Activated CD8-positive, alpha-beta memory T cell treated with anti-CD3 and anti-CD28 coated beads, Interleukin-2, amount 10 ng/mL, durations not matched to agents 7 days and 5 days (primary cell): ENCODE data around the gene NPEPL1. TPM values are rescaled to one million over a fixed set of nuclear protein-coding genes. Genes with fewer than 3 reads are reported as not detected.
A peak's percentile ranks its signal among the peaks of the same experiment; 100 is the strongest.

Experiments
- ATAC-seq: fragments of 150-1000 bp; cut with Tn5 transposase; one replicate; pipeline ENCODE4 v1.10.0; 2021; ENCODE audit warnings: moderate library complexity
- CTCF ChIA-PET: fragments of 350-600 bp; sonication (Branson Sonifier 250); formaldehyde crosslinking; loops from one replicate; lab custom pipeline; 2021; ENCODE audit warnings: antibody characterized with exemption; lab: Charles Lee
- DNase-seq: peaks from one replicate; pipeline ENCODE4 v3.0.0-alpha.2; 2020
- H3K27ac Mint-ChIP-seq: one replicate; pipeline ENCODE4 v1.8.0; 2021; ENCODE audit warnings: mild to moderate bottlenecking, mixed read lengths
- H3K27me3 Mint-ChIP-seq: one replicate; pipeline ENCODE4 v1.8.0; 2021; ENCODE audit warnings: mixed read lengths
- H3K36me3 Mint-ChIP-seq: one replicate; pipeline ENCODE4 v1.8.0; 2021; ENCODE audit warnings: mild to moderate bottlenecking, mixed read lengths
- H3K4me1 Mint-ChIP-seq: one replicate; pipeline ENCODE4 v1.8.0; 2021; ENCODE audit warnings: mixed read lengths
- H3K4me3 Mint-ChIP-seq: one replicate; pipeline ENCODE4 v1.8.0; 2021; ENCODE audit warnings: mild to moderate bottlenecking, moderate library complexity, mixed read lengths
- H3K9me3 Mint-ChIP-seq: one replicate; pipeline ENCODE4 v1.8.0; 2022; ENCODE audit warnings: low read depth, mixed read lengths
- total RNA-seq, 2 experiments: library from RNA; stranded (reverse); gene quantifications; one replicate each; pipeline ENCODE4 v1.2.3, GENCODE V29; 2021

Gene NPEPL1
- total RNA-seq, 2 experiments from 2014 or later = 19.3 to 30.4 TPM

- Mint-ChIP-seq H3K9me3 (no peaks in the 10 kb centered on the region), H3K4me3 (peak overlapping the region; percentile 28), H3K4me1 (peaks cover 68% of the 10 kb centered on the region), H3K36me3 (peaks cover 51% of the 10 kb centered on the region), H3K27me3 (no peaks in the 10 kb centered on the region), H3K27ac (peak overlapping the region; percentile 92)
- CTCF ChIA-PET = interaction anchor here (0.8 to 2.5 kb wide), 2 partner anchors 10 to 20 kb away, joined by 3 to 19 read pairs; partner anchors contain the start of gene STX16
- DNase-seq = no peak
- peak; percentile 7 for ATAC-seq
Observed at GRCh38 chr20:58661598-58662473, 30.8 kb upstream of the NPEPL1 start.

GRCh38 chr20:58664331-58664730, 28.3 kb upstream of the NPEPL1 start:
- no peak overlapping the region for H3K4me3 Mint-ChIP-seq
- H3K36me3 Mint-ChIP-seq = peaks cover 53% of the 10 kb centered on the region
- DNase-seq (no peak), ATAC-seq (no peak)
- H3K27me3 Mint-ChIP-seq = no peaks in the 10 kb centered on the region
- H3K27ac Mint-ChIP-seq = peak overlapping the region; percentile 32
- H3K9me3 Mint-ChIP-seq = no peaks in the 10 kb centered on the region
- CTCF ChIA-PET = interaction anchor here (1.0 kb wide), 1 partner anchor 18 kb away, joined by 3 read pairs; no protein-coding TSS in a partner anchor
- H3K4me1 Mint-ChIP-seq = peaks cover 48% of the 10 kb centered on the region

- H3K27ac Mint-ChIP-seq = peak overlapping the region; percentile 12
- peaks cover 54% of the 10 kb centered on the region for H3K36me3 Mint-ChIP-seq
- peaks cover 44% of the 10 kb centered on the region for H3K4me1 Mint-ChIP-seq
- H3K27me3 Mint-ChIP-seq = no peaks in the 10 kb centered on the region
- H3K9me3 Mint-ChIP-seq = no peaks in the 10 kb centered on the region
- CTCF ChIA-PET = interaction anchor here (1.0 kb wide), 1 partner anchor 18 kb away, joined by 3 read pairs; no protein-coding TSS in a partner anchor
- no peak overlapping the region for H3K4me3 Mint-ChIP-seq
- DNase-seq (no peak), ATAC-seq (no peak)
Observed at GRCh38 chr20:58664883-58665282, 27.7 kb upstream of the NPEPL1 start.

GRCh38 chr20:58665606-58666005, 27.0 kb upstream of the NPEPL1 start:
- H3K9me3 Mint-ChIP-seq = no peaks in the 10 kb centered on the region
- no peaks in the 10 kb centered on the region for H3K27me3 Mint-ChIP-seq
- no peak overlapping the region for H3K27ac Mint-ChIP-seq
- CTCF ChIA-PET = no interaction called here
- DNase-seq (no peak), ATAC-seq (no peak)
- no peak overlapping the region for H3K4me3 Mint-ChIP-seq
- peaks cover 37% of the 10 kb centered on the region for H3K4me1 Mint-ChIP-seq
- H3K36me3 Mint-ChIP-seq = peaks cover 54% of the 10 kb centered on the region

- Mint-ChIP-seq H3K27me3 (no peaks in the 10 kb centered on the region), H3K9me3 (no peaks in the 10 kb centered on the region), H3K4me3 (no peak overlapping the region), H3K36me3 (peaks cover 49% of the 10 kb centered on the region), H3K4me1 (peaks cover 27% of the 10 kb centered on the region), H3K27ac (no peak overlapping the region)
- DNase-seq = no peak
- no peak for ATAC-seq
- CTCF ChIA-PET = interaction anchor here (1.1 to 1.9 kb wide), 4 partner anchors 10 to 27 kb away, joined by 3 to 6 read pairs (median 4); partner anchors contain the start of gene STX16
Observed at GRCh38 chr20:58666702-58667101, 25.9 kb upstream of the NPEPL1 start.

- Mint-ChIP-seq H3K36me3 (peaks cover 46% of the 10 kb centered on the region), H3K27me3 (no peaks in the 10 kb centered on the region), H3K9me3 (no peaks in the 10 kb centered on the region), H3K4me3 (no peak overlapping the region), H3K27ac (no peak overlapping the region), H3K4me1 (peaks cover 20% of the 10 kb centered on the region)
- ATAC-seq (no peak), DNase-seq (no peak)
- CTCF ChIA-PET = interaction anchor here (1.9 kb wide), 1 partner anchor 16 kb away, joined by 6 read pairs; no protein-coding TSS in a partner anchor
Observed at GRCh38 chr20:58667975-58668374, 24.6 kb upstream of the NPEPL1 start.

GRCh38 chr20:58668901-58669286, 23.7 kb upstream of the NPEPL1 start:
- peaks cover 16% of the 10 kb centered on the region for H3K4me1 Mint-ChIP-seq
- H3K9me3 Mint-ChIP-seq = no peaks in the 10 kb centered on the region
- CTCF ChIA-PET = no interaction called here

GRCh38 chr20:58669287-58670006, 23.2 kb upstream of the NPEPL1 start:
- peaks cover 47% of the 10 kb centered on the region for H3K36me3 Mint-ChIP-seq
- no peak overlapping the region for H3K4me3 Mint-ChIP-seq
- DNase-seq = no peak
- peaks cover 12% of the 10 kb centered on the region for H3K4me1 Mint-ChIP-seq
- no peak overlapping the region for H3K27ac Mint-ChIP-seq
- CTCF ChIA-PET = no interaction called here
- H3K27me3 Mint-ChIP-seq = no peaks in the 10 kb centered on the region
- H3K9me3 Mint-ChIP-seq = no peaks in the 10 kb centered on the region
- no peak for ATAC-seq

More at GRCh38 chr20:58668901-58669286, 23.7 kb upstream of the NPEPL1 start:
- no peak overlapping the region for H3K4me3 Mint-ChIP-seq
- no peak overlapping the region for H3K27ac Mint-ChIP-seq
- ATAC-seq (no peak), DNase-seq (no peak)
- peaks cover 46% of the 10 kb centered on the region for H3K36me3 Mint-ChIP-seq
- no peaks in the 10 kb centered on the region for H3K27me3 Mint-ChIP-seq

GRCh38 chr20:58670102-58670501, 22.5 kb upstream of the NPEPL1 start:
- peaks cover 52% of the 10 kb centered on the region for H3K36me3 Mint-ChIP-seq
- peaks cover 9% of the 10 kb centered on the region for H3K4me1 Mint-ChIP-seq
- H3K4me3 Mint-ChIP-seq = no peak overlapping the region
- no peak for DNase-seq
- CTCF ChIA-PET = no interaction called here
- H3K27ac Mint-ChIP-seq = no peak overlapping the region
- no peaks in the 10 kb centered on the region for H3K27me3 Mint-ChIP-seq
- ATAC-seq = no peak
- no peaks in the 10 kb centered on the region for H3K9me3 Mint-ChIP-seq

- peaks cover 57% of the 10 kb centered on the region for H3K36me3 Mint-ChIP-seq
- H3K4me3 Mint-ChIP-seq = no peak overlapping the region
- ATAC-seq (no peak), DNase-seq (no peak)
- no peaks in the 10 kb centered on the region for H3K27me3 Mint-ChIP-seq
- peaks cover 5% of the 10 kb centered on the region for H3K4me1 Mint-ChIP-seq
- H3K27ac Mint-ChIP-seq = no peak overlapping the region
- no peaks in the 10 kb centered on the region for H3K9me3 Mint-ChIP-seq
- CTCF ChIA-PET = interaction anchor here (1.2 kb wide), 1 partner anchor 19 kb away, joined by 4 read pairs; the partner anchor contains the start of gene STX16
Observed at GRCh38 chr20:58670659-58671058, 21.9 kb upstream of the NPEPL1 start.

GRCh38 chr20:58673119-58673518, 19.5 kb upstream of the NPEPL1 start:
- DNase-seq (no peak), ATAC-seq (no peak)
- CTCF ChIA-PET = interaction anchor here (0.7 to 1.5 kb wide), 4 partner anchors 13 to 32 kb away, joined by 3 to 4 read pairs (median 3); partner anchors contain the start of gene STX16
- Mint-ChIP-seq H3K4me1 (no peaks in the 10 kb centered on the region), H3K4me3 (no peak overlapping the region), H3K36me3 (peaks cover 56% of the 10 kb centered on the region), H3K9me3 (no peaks in the 10 kb centered on the region), H3K27ac (no peak overlapping the region), H3K27me3 (no peaks in the 10 kb centered on the region)

GRCh38 chr20:58675146-58675584, 17.4 kb upstream of the NPEPL1 start:
- ATAC-seq = no peak
- Mint-ChIP-seq H3K27ac (no peak overlapping the region), H3K4me3 (no peak overlapping the region), H3K9me3 (no peaks in the 10 kb centered on the region), H3K36me3 (peaks cover 60% of the 10 kb centered on the region), H3K27me3 (no peaks in the 10 kb centered on the region), H3K4me1 (no peaks in the 10 kb centered on the region)
- CTCF ChIA-PET = no interaction called here
- no peak for DNase-seq

- Mint-ChIP-seq H3K36me3 (peaks cover 58% of the 10 kb centered on the region), H3K9me3 (no peaks in the 10 kb centered on the region)
Observed at GRCh38 chr20:58675641-58676040, 17.0 kb upstream of the NPEPL1 start.

More at GRCh38 chr20:58675641-58676040, 17.0 kb upstream of the NPEPL1 start:
- H3K27ac Mint-ChIP-seq = no peak overlapping the region
- no peak for DNase-seq
- H3K4me3 Mint-ChIP-seq = no peak overlapping the region
- ATAC-seq = no peak
- CTCF ChIA-PET = no interaction called here
- no peaks in the 10 kb centered on the region for H3K4me1 Mint-ChIP-seq
- H3K27me3 Mint-ChIP-seq = no peaks in the 10 kb centered on the region
